GM19455 (cell line): ENCODE data around the gene ZBTB1.
"Not testable (repeated sequence)": the region's sequence is repeated elsewhere in the genome, so short reads cannot be mapped to it uniquely, and the experiment has no call there.

Experiments
- ATAC-seq: cut with Tn5 transposase; IDR thresholded peaks from one replicate; pipeline ENCODE4 v1.9.1; 2021; ENCODE audit not compliant: unreplicated experiment

The ZBTB1 gene

GRCh38 chr14:64496764-64497163 is 7.8 kb upstream of the ZBTB1 start:
- no peak for ATAC-seq

- no peak for ATAC-seq
Observed at GRCh38 chr14:64500088-64500487, 4.5 kb upstream of the ZBTB1 start.

- no peak for ATAC-seq
Observed at GRCh38 chr14:64501411-64502171, 3.0 kb upstream of the ZBTB1 start.

GRCh38 chr14:64502456-64502855 is 2.1 kb upstream of the ZBTB1 start:
- ATAC-seq, result no peak

GRCh38 chr14:64502887-64503433 is 1.6 kb upstream of the ZBTB1 start:
- ATAC-seq, result no peak

GRCh38 chr14:64503434-64504309 is 898 bp upstream of the ZBTB1 start, which contains the start of gene ZBTB25:
Gene ZBTB25, minus strand, starts transcription at chr14:64503838. Its CDS starts 13,305 bp downstream, at chr14:64490533.
- ATAC-seq, result peak; percentile 50

GRCh38 chr14:64504897-64505794 is 576 bp downstream of the ZBTB1 start:
- peak; percentile 33 for ATAC-seq

GRCh38 chr14:64506721-64507120 is 2.2 kb downstream of the ZBTB1 start:
- no peak for ATAC-seq

- no peak for ATAC-seq
Observed at GRCh38 chr14:64507376-64508156, 3.0 kb downstream of the ZBTB1 start.

- no peak for ATAC-seq
Observed at GRCh38 chr14:64508215-64508776, 3.7 kb downstream of the ZBTB1 start.

- no peak for ATAC-seq
Observed at GRCh38 chr14:64509036-64509435, 4.5 kb downstream of the ZBTB1 start.

GRCh38 chr14:64510825-64511671 is 6.5 kb downstream of the ZBTB1 start:
- no peak for ATAC-seq

- ATAC-seq, result no peak
Observed at GRCh38 chr14:64513271-64513670, 8.7 kb downstream of the ZBTB1 start.

GRCh38 chr14:64515053-64515452 is 10.5 kb downstream of the ZBTB1 start:
- no peak for ATAC-seq

GRCh38 chr14:64516969-64517368 is 12.4 kb downstream of the ZBTB1 start:
- ATAC-seq, result no peak

GRCh38 chr14:64517667-64518066 is 13.1 kb downstream of the ZBTB1 start:
- not testable (repeated sequence) for ATAC-seq

GRCh38 chr14:64518229-64518628 is 13.7 kb downstream of the ZBTB1 start:
- no peak for ATAC-seq

- no peak for ATAC-seq
Observed at GRCh38 chr14:64520699-64521098, 16.1 kb downstream of the ZBTB1 start.
